GM12801 (cell line): ENCODE data around the gene MAPKAP1.

Experiments
- CTCF ChIP-seq: IDR thresholded peaks from one replicate; pipeline ENCODE4 v1.5.1; 2011; ENCODE audit warnings: control low read depth; ENCODE audit not compliant: insufficient read length; ENCODE audit errors: extremely low read depth

MAPKAP1 gene

GRCh38 chr9:125593581-125594222, 113.3 kb downstream of the MAPKAP1 start:
- TF ChIP-seq CTCF, result no peak

GRCh38 chr9:125591888-125592287, 115.1 kb downstream of the MAPKAP1 start:
- no peak for TF ChIP-seq CTCF

- no peak for TF ChIP-seq CTCF
These were observed 115.8 kb downstream of the MAPKAP1 start for GRCh38 chr9:125591245-125591644.

- TF ChIP-seq CTCF, result no peak
These were observed 117.7 kb downstream of the MAPKAP1 start for GRCh38 chr9:125589287-125589686.

- TF ChIP-seq CTCF, result no peak
These were observed 119.1 kb downstream of the MAPKAP1 start for GRCh38 chr9:125587819-125588460.

- no peak for TF ChIP-seq CTCF
These were observed 120.9 kb downstream of the MAPKAP1 start for GRCh38 chr9:125586172-125586511.

GRCh38 chr9:125585503-125586171, 121.4 kb downstream of the MAPKAP1 start:
- no peak for TF ChIP-seq CTCF
